K562 (cell line): ENCODE measurements around the gene PRODH2. TPM values are rescaled to one million over a fixed set of nuclear protein-coding genes. Genes with fewer than 3 reads are reported as not detected.

ENCODE experiments used
- ATF7 ChIP-seq: fragments of 450-650 bp; IDR thresholded peaks from 2 replicates; pipeline ENCODE4 v1.7.1; 2014; ENCODE audit warnings: mild to moderate bottlenecking, moderate library complexity
- BACH1 ChIP-seq: fragments of 200-800 bp; sonication (Bioruptor generic); IDR thresholded peaks from 2 replicates; pipeline ENCODE4 v1.6.1; 2016; ENCODE audit warnings: missing genetic modification characterization, missing compliant biosample characterization
- ESRRA ChIP-seq: fragments of 450-650 bp; IDR thresholded peaks from 2 replicates; pipeline ENCODE4 v1.6.1; 2014; ENCODE audit warnings: low read depth, mild to moderate bottlenecking, moderate library complexity, borderline replicate concordance
- HNRNPH1 ChIP-seq: fragments of 200-400 bp; formaldehyde crosslinking; optimal IDR thresholded peaks from 2 replicates; pipeline ENCODE3; 2017; ENCODE audit warnings: low read depth, mild to moderate bottlenecking, low read length, moderate library complexity
- KDM4B ChIP-seq, 2 experiments: fragments of 450-650 bp in 1 of 2; sonication (generic) in 1 of 2; IDR thresholded peaks; 2 replicates each; pipeline ENCODE4 v1.6.1; 2016 to 2017; ENCODE audit warnings: borderline replicate concordance in 2 of 2, antibody characterized with exemption in 1 of 2, low read depth in 1 of 2, mild to moderate bottlenecking in 1 of 2
- MIER1 ChIP-seq: fragments of 450-650 bp; IDR thresholded peaks from 2 replicates; pipeline ENCODE4 v1.6.1; 2016; ENCODE audit warnings: antibody characterized with exemption, mild to moderate bottlenecking, low read depth
- MTA1 ChIP-seq: fragments of 450-650 bp; IDR thresholded peaks from 2 replicates; pipeline ENCODE4 v1.6.1; 2017; ENCODE audit warnings: borderline replicate concordance
- NEUROD1 ChIP-seq: fragments of 150-350 bp; IDR thresholded peaks from 2 replicates; pipeline ENCODE4 v1.6.1; 2014; ENCODE audit warnings: borderline replicate concordance, low read length, low read depth; ENCODE audit not compliant: partially characterized antibody
- PHF21A ChIP-seq: fragments of 450-650 bp; IDR thresholded peaks from 2 replicates; pipeline ENCODE4 v1.6.1; 2017; ENCODE audit warnings: low read depth, borderline replicate concordance
- RREB1 ChIP-seq: fragments of 250-450 bp; sonication (Bioruptor Pico); IDR thresholded peaks from 2 replicates; pipeline ENCODE4 v1.4.0; 2020
- SMAD4 ChIP-seq: fragments of 250-450 bp; sonication (Bioruptor Pico); conservative IDR thresholded peaks from 2 replicates; pipeline ENCODE4 v1.8.0; 2021; ENCODE audit warnings: inconsistent platforms, mild to moderate bottlenecking, moderate library complexity
- SMARCC2 ChIP-seq: fragments of 450-650 bp; IDR thresholded peaks from 2 replicates; pipeline ENCODE4 v1.6.1; 2017; ENCODE audit warnings: antibody characterized with exemption, moderate library complexity, mild to moderate bottlenecking, low read depth
- SMC3 ChIP-seq: conservative IDR thresholded peaks from 2 replicates; pipeline ENCODE4 v1.6.1; 2011; ENCODE audit warnings: low read depth, low read length, improper control_type of control experiment; ENCODE audit not compliant: insufficient read depth
- ZKSCAN3 ChIP-seq: fragments of 250-450 bp; sonication (Bioruptor Pico); IDR thresholded peaks from 2 replicates; pipeline ENCODE4 v1.4.0; 2020
- ZNF311 ChIP-seq: fragments of 250-450 bp; sonication (Bioruptor Pico); IDR thresholded peaks from 2 replicates; pipeline ENCODE4 v1.4.0; 2020; ENCODE audit warnings: mild to moderate bottlenecking, moderate library complexity
- ZNF444 ChIP-seq: fragments of 250-450 bp; sonication (Bioruptor Pico); IDR thresholded peaks from 2 replicates; pipeline ENCODE4 v1.4.0; 2020; ENCODE audit warnings: mild to moderate bottlenecking, moderate library complexity
- polyA plus RNA-seq, 8 experiments: library from polyadenylated mRNA; depleted of rRNA in 4 of 8; stranded (reverse) in 5 of 8; unstranded in 3 of 8; fragments of >200 nt; fragmentation: Nextera tagmentation in 2 of 8; fragmentation: Illumina TruSeq in 1 of 8; extraction: Ambion mirVana in 2 of 8; extraction: Trizol in 1 of 8; gene quantifications; 2 replicates each; pipeline versions ENCODE4 v1.2.1 to v1.2.3, GENCODE V29; 2011 to 2014; ENCODE audit warnings: inconsistent platforms in 1 of 8, missing spikeins in 1 of 8
- total RNA-seq, 7 experiments: library from RNA; depleted of rRNA in 6 of 7; stranded (reverse); fragments of >200 nt in 6 of 7; fragmentation: Illumina TruSeq in 2 of 7; extraction: Trizol in 2 of 7; gene quantifications; 2 replicates each; pipeline versions ENCODE4 v1.2.1 to v1.2.3, GENCODE V29; 2011 to 2021; ENCODE audit warnings: low replicate concordance in 1 of 7
- TF ChIP-seq, protein P1 (sequence below): sonication (generic); formaldehyde crosslinking; IDR thresholded peaks from 2 replicates; pipeline ENCODE4 v1.8.1; 2023; ENCODE audit warnings: mild to moderate bottlenecking, missing genetic modification reagents
- TF ChIP-seq, protein P2 (sequence below): fragments of 450-650 bp; IDR thresholded peaks from 2 replicates; pipeline ENCODE4 v1.6.1; 2016

PRODH2 gene
- total and polyA plus RNA-seq, 9 of the 15 experiments (the other 6 are each of a cell fraction or from before 2014, with no cell fraction given) = not detected

GRCh38 chr19:35775298-35776101 lies 37.1 kb downstream of the PRODH2 start, which contains the start of gene ARHGAP33 (continued):
- TF ChIP-seq RREB1 = no peak
- peak; percentile 69 for TF ChIP-seq NEUROD1
- TF ChIP-seq MIER1 = no peak
- TF ChIP-seq KDM4B (IDR thresholded peaks at IDR 0.05; ENCODE audit: borderline replicate concordance in 2 of 2, low read depth in 1 of 2) = no peak
- TF ChIP-seq ZNF444 = no peak
- no peak for TF ChIP-seq SMARCC2
- peak; percentile 64; the same call in 1 of the 2 replicates for TF ChIP-seq ATF7
- peak; percentile 42; the same call in 1 of the 2 replicates for TF ChIP-seq SMAD4
- TF ChIP-seq, protein P1, sequence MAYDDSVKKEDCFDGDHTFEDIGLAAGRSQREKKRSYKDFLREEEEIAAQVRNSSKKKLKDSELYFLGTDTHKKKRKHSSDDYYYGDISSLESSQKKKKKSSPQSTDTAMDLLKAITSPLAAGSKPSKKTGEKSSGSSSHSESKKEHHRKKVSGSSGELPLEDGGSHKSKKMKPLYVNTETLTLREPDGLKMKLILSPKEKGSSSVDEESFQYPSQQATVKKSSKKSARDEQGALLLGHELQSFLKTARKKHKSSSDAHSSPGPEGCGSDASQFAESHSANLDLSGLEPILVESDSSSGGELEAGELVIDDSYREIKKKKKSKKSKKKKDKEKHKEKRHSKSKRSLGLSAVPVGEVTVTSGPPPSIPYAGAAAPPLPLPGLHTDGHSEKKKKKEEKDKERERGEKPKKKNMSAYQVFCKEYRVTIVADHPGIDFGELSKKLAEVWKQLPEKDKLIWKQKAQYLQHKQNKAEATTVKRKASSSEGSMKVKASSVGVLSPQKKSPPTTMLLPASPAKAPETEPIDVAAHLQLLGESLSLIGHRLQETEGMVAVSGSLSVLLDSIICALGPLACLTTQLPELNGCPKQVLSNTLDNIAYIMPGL = no peak
- no peak for TF ChIP-seq PHF21A
- TF ChIP-seq, protein P2, sequence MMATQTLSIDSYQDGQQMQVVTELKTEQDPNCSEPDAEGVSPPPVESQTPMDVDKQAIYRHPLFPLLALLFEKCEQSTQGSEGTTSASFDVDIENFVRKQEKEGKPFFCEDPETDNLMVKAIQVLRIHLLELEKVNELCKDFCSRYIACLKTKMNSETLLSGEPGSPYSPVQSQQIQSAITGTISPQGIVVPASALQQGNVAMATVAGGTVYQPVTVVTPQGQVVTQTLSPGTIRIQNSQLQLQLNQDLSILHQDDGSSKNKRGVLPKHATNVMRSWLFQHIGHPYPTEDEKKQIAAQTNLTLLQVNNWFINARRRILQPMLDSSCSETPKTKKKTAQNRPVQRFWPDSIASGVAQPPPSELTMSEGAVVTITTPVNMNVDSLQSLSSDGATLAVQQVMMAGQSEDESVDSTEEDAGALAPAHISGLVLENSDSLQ = peak; percentile 86
- no peak for TF ChIP-seq BACH1
- no peak for TF ChIP-seq ZNF311 (CRISPR knock-in tag)
- no peak for TF ChIP-seq SMC3
- TF ChIP-seq HNRNPH1 = no peak
- TF ChIP-seq ESRRA = peak; percentile 27; the same call in 1 of the 2 replicates
- no peak for TF ChIP-seq ZKSCAN3 (CRISPR knock-in tag)
- no peak for TF ChIP-seq MTA1
